H9 (cell line): ENCODE data around the gene ZYG11A. TPM values are rescaled to one million over a fixed set of nuclear protein-coding genes. Genes with fewer than 3 reads are reported as not detected.

Source experiments
- DNase-seq: peaks from one replicate; pipeline ENCODE4 v3.0.0-alpha.2; 2017
- H2AFZ ChIP-seq: one replicate; pipeline ENCODE4 v1.6.1; 2013; ENCODE audit warnings: mild to moderate bottlenecking, low read length, control low read depth, moderate library complexity
- H2AK5ac ChIP-seq: 2 replicates; pipeline ENCODE4 v1.6.1; 2013; ENCODE audit warnings: low read length, control low read depth, mixed read lengths; ENCODE audit not compliant: insufficient read length
- H2BK120ac ChIP-seq: one replicate; pipeline ENCODE4 v1.6.1; 2013; ENCODE audit warnings: low read depth, mild to moderate bottlenecking, low read length, control low read depth, inconsistent platforms; ENCODE audit not compliant: poor library complexity, severe bottlenecking
- H2BK12ac ChIP-seq: 2 replicates; pipeline ENCODE4 v1.6.1; 2013; ENCODE audit warnings: low read length, control low read depth, mixed read lengths, low read depth; ENCODE audit not compliant: insufficient read length
- H2BK15ac ChIP-seq: 2 replicates; pipeline ENCODE4 v1.6.1; 2013; ENCODE audit warnings: low read depth, low read length, control low read depth
- H2BK20ac ChIP-seq: one replicate; pipeline ENCODE4 v1.6.1; 2013; ENCODE audit warnings: low read depth, mild to moderate bottlenecking, low read length, control low read depth, inconsistent platforms; ENCODE audit not compliant: poor library complexity, severe bottlenecking
- H2BK5ac ChIP-seq: 2 replicates; pipeline ENCODE4 v1.6.1; 2013; ENCODE audit warnings: low read length, control low read depth, mixed read lengths; ENCODE audit not compliant: insufficient read length
- H3K14ac ChIP-seq: 2 replicates; pipeline ENCODE4 v1.6.1; 2013; ENCODE audit warnings: low read length, control low read depth; ENCODE audit not compliant: insufficient read depth
- H3K18ac ChIP-seq: 2 replicates; pipeline ENCODE4 v1.6.1; 2013; ENCODE audit warnings: low read depth, mild to moderate bottlenecking, mixed read lengths, low read length, control low read depth; ENCODE audit not compliant: insufficient read length
- H3K23ac ChIP-seq: 2 replicates; pipeline ENCODE4 v1.6.1; 2013; ENCODE audit warnings: low read length, control low read depth, mixed read lengths, low read depth; ENCODE audit not compliant: insufficient read length
- H3K23me2 ChIP-seq: 2 replicates; pipeline ENCODE4 v1.6.1; 2013; ENCODE audit warnings: low read depth, mild to moderate bottlenecking, mixed read lengths, low read length, control low read depth; ENCODE audit not compliant: insufficient read length, poor library complexity, severe bottlenecking
- H3K27ac ChIP-seq: 2 replicates; pipeline ENCODE4 v1.5.1; 2013; ENCODE audit warnings: low read length, control low read depth, mixed read lengths, low read depth; ENCODE audit not compliant: insufficient read length
- H3K27me3 ChIP-seq: 2 replicates; pipeline ENCODE4 v1.6.1; 2013; ENCODE audit warnings: low read length, control low read depth, inconsistent platforms; ENCODE audit not compliant: insufficient read depth
- H3K4ac ChIP-seq: 2 replicates; pipeline ENCODE4 v1.6.1; 2013; ENCODE audit warnings: low read depth, mild to moderate bottlenecking, control low read depth, inconsistent platforms, low read length, moderate library complexity
- H3K4me1 ChIP-seq: 2 replicates; pipeline ENCODE4 v1.6.1; 2013; ENCODE audit warnings: low read length, control low read depth, inconsistent platforms; ENCODE audit not compliant: insufficient read depth
- H3K4me2 ChIP-seq: 2 replicates; pipeline ENCODE4 v1.6.1; 2013; ENCODE audit warnings: low read length, control low read depth, mixed read lengths; ENCODE audit not compliant: insufficient read length, insufficient read depth
- H3K56ac ChIP-seq: 2 replicates; pipeline ENCODE4 v1.6.1; 2013; ENCODE audit warnings: low read depth, mild to moderate bottlenecking, mixed read lengths, low read length, control low read depth; ENCODE audit not compliant: insufficient read length
- H3K79me1 ChIP-seq: 2 replicates; pipeline ENCODE4 v1.6.1; 2013; ENCODE audit warnings: low read depth, mild to moderate bottlenecking, moderate library complexity, low read length, control low read depth, inconsistent platforms; ENCODE audit not compliant: insufficient read depth, poor library complexity, severe bottlenecking
- H3K79me2 ChIP-seq: 2 replicates; pipeline ENCODE4 v1.6.1; 2013; ENCODE audit warnings: low read length, control low read depth, inconsistent platforms; ENCODE audit not compliant: insufficient read depth
- H3K9ac ChIP-seq: 2 replicates; pipeline ENCODE4 v1.6.1; 2013; ENCODE audit warnings: low read length, control low read depth, mixed read lengths; ENCODE audit not compliant: insufficient read length; ENCODE audit errors: extremely low read depth
- H3K9me3 ChIP-seq: one replicate; pipeline ENCODE4 v1.6.1; 2013; ENCODE audit warnings: low read depth, low read length, inconsistent platforms; ENCODE audit not compliant: control insufficient read depth
- H3T11ph ChIP-seq: one replicate; pipeline ENCODE4 v1.6.1; 2013; ENCODE audit warnings: mild to moderate bottlenecking, low read length, control low read depth, inconsistent platforms
- H4K20me1 ChIP-seq: one replicate; pipeline ENCODE4 v1.6.1; 2013; ENCODE audit not compliant: control insufficient read depth, insufficient read length, insufficient read depth
- H4K5ac ChIP-seq: 2 replicates; pipeline ENCODE4 v1.6.1; 2013; ENCODE audit warnings: low read depth, mild to moderate bottlenecking, mixed read lengths, low read length, control low read depth; ENCODE audit not compliant: insufficient read length
- H4K8ac ChIP-seq: replicated peaks from 2 replicates; pipeline ENCODE4 v1.6.1; 2013; ENCODE audit warnings: low read length, control low read depth, mixed read lengths, low read depth; ENCODE audit not compliant: insufficient read length
- H4K91ac ChIP-seq: 2 replicates; pipeline ENCODE4 v1.6.1; 2013; ENCODE audit warnings: low read depth, mild to moderate bottlenecking, moderate library complexity, mixed read lengths, low read length, control low read depth; ENCODE audit not compliant: insufficient read length
- H3K27ac Mint-ChIP-seq, 3 experiments: 2 replicates in 2 of 3; 3 replicates in 1 of 3; pipeline ENCODE4 v1.8.0; 2020 to 2021; ENCODE audit warnings: mixed read lengths in 3 of 3, mild to moderate bottlenecking in 1 of 3, moderate library complexity in 1 of 3
- H3K27me3 Mint-ChIP-seq: 2 replicates; pipeline ENCODE4 v1.8.0; 2021; ENCODE audit warnings: low read depth, mild to moderate bottlenecking, moderate library complexity, mixed read lengths
- H3K36me3 Mint-ChIP-seq, 3 experiments: 2 replicates in 2 of 3; 3 replicates in 1 of 3; pipeline ENCODE4 v1.8.0; 2020 to 2021; ENCODE audit warnings: low read depth in 3 of 3, mixed read lengths in 3 of 3; ENCODE audit not compliant: insufficient read depth in 1 of 3
- H3K4me1 Mint-ChIP-seq, 2 experiments: 2 replicates each; pipeline ENCODE4 v1.8.0; 2020; ENCODE audit warnings: mixed read lengths in 2 of 2
- H3K4me3 Mint-ChIP-seq, 2 experiments: 2 replicates in 1 of 2; 3 replicates in 1 of 2; pipeline ENCODE4 v1.8.0; 2020 to 2021; ENCODE audit warnings: mild to moderate bottlenecking in 2 of 2, mixed read lengths in 2 of 2, moderate library complexity in 1 of 2
- H3K9me3 Mint-ChIP-seq, 2 experiments: 2 replicates in 1 of 2; 3 replicates in 1 of 2; pipeline ENCODE4 v1.8.0; 2020; ENCODE audit warnings: mild to moderate bottlenecking in 2 of 2, mixed read lengths in 2 of 2, moderate library complexity in 1 of 2
- WGBS: extraction: QIAGEN DNeasy Blood & Tissue Kit; methylation state at CpG from one replicate; pipeline ENCODE4 v1.1.7; 2013; ENCODE audit warnings: missing lambda C conversion rate, low lambda C conversion rate, mixed read lengths; ENCODE audit not compliant: insufficient read length; ENCODE audit errors: extremely low coverage; 5-methylcytosine and 5-hydroxymethylcytosine counted together
- total RNA-seq: library from RNA; stranded (reverse); gene quantifications from 2 replicates; pipeline ENCODE4 v1.2.1, GENCODE V29; 2021
- TF ChIP-seq, protein P1 (sequence below): fragments of 200-600 bp; sonication (generic); conservative IDR thresholded peaks from 3 replicates; pipeline ENCODE4 v1.8.0; 2021; ENCODE audit warnings: antibody characterized with exemption, mild to moderate bottlenecking

The ZYG11A gene
- total RNA-seq, 1 experiment from 2014 or later, result 2.1 TPM

DNA sequence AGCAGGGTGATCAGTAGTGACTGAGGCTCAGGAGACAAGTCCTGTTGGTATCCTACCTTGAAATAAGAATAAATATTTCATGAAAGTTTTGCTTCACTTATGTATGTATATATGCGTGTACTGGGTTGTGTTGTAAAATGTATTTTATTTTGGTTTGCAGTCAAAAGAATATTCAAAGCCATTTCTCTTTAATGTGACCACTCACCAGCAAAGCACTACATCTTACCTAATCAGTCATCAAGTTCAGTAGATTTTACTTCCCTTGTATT lies 95.6 kb downstream of the ZYG11A start:
- no peak overlapping the region for H3K27ac Mint-ChIP-seq
- no peak overlapping the region for H3K18ac ChIP-seq
- no peak overlapping the region for H3T11ph ChIP-seq
- no peaks in the 10 kb centered on the region for H3K9me3 ChIP-seq
- H4K5ac ChIP-seq, result no peak overlapping the region
- H2BK15ac ChIP-seq, result no peak overlapping the region
- H3K9ac ChIP-seq, result no peak overlapping the region
- 0 out of 4 replicates have a peak, but pooled peaks cover 0 to 3% of the 10 kb centered on the region in 2 experiments for H3K4me1 Mint-ChIP-seq
- no peaks in the 10 kb centered on the region for H3K79me1 ChIP-seq
- H3K27ac ChIP-seq, result no peak overlapping the region
- no peak overlapping the region for H4K91ac ChIP-seq
- no peaks in the 10 kb centered on the region for H4K20me1 ChIP-seq
- DNase-seq, result no peak
- no peak overlapping the region for H2BK20ac ChIP-seq
- H3K27me3 ChIP-seq, result no peaks in the 10 kb centered on the region
- no peak overlapping the region for H2BK12ac ChIP-seq
- no peaks in the 10 kb centered on the region for H3K9me3 Mint-ChIP-seq
- no peak overlapping the region for H2BK5ac ChIP-seq
- no peak overlapping the region for H3K4ac ChIP-seq
- no peak overlapping the region for H3K14ac ChIP-seq
- H2AK5ac ChIP-seq, result no peak overlapping the region
- H3K79me2 ChIP-seq, result no peaks in the 10 kb centered on the region
- H3K4me2 ChIP-seq, result no peak overlapping the region
- WGBS, result no CpG with 5 or more reads among the region's 1 CpG
- H3K4me3 Mint-ChIP-seq, result no peak overlapping the region
- H3K27me3 Mint-ChIP-seq, result no peaks in the 10 kb centered on the region; the same call in none of the 2 replicates
- TF ChIP-seq, protein P1, sequence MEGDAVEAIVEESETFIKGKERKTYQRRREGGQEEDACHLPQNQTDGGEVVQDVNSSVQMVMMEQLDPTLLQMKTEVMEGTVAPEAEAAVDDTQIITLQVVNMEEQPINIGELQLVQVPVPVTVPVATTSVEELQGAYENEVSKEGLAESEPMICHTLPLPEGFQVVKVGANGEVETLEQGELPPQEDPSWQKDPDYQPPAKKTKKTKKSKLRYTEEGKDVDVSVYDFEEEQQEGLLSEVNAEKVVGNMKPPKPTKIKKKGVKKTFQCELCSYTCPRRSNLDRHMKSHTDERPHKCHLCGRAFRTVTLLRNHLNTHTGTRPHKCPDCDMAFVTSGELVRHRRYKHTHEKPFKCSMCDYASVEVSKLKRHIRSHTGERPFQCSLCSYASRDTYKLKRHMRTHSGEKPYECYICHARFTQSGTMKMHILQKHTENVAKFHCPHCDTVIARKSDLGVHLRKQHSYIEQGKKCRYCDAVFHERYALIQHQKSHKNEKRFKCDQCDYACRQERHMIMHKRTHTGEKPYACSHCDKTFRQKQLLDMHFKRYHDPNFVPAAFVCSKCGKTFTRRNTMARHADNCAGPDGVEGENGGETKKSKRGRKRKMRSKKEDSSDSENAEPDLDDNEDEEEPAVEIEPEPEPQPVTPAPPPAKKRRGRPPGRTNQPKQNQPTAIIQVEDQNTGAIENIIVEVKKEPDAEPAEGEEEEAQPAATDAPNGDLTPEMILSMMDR, result no peak
- no peak overlapping the region for H2AFZ ChIP-seq
- no peak overlapping the region for H2BK120ac ChIP-seq
- H3K36me3 Mint-ChIP-seq, result no peaks in the 10 kb centered on the region
- H3K23ac ChIP-seq, result no peak overlapping the region
- H3K23me2 ChIP-seq, result no peaks in the 10 kb centered on the region
- no peak overlapping the region for H4K8ac ChIP-seq
- H3K4me1 ChIP-seq, result no peaks in the 10 kb centered on the region
- no peak overlapping the region for H3K56ac ChIP-seq
